K562 (cell line): Measurements from ENCODE around the gene MED16. TPM values are rescaled to one million over a fixed set of nuclear protein-coding genes. Genes with fewer than 3 reads are reported as not detected.

ENCODE experiments used
- ATAC-seq: fragments of 200-7000 bp; cut with Tn5 transposase; 3 replicates; pipeline ENCODE4 v1.9.1; 2020; ENCODE audit warnings: moderate library complexity
- BruUV-seq: library from RNA; stranded (reverse); fragments of 400-500 nt; replicated peaks from 2 replicates; lab custom pipeline; 2021; lab: Mats Ljungman, UMichigan
- CTCF ChIA-PET: fragments of 300-600 bp; formaldehyde crosslinking; extraction: SDS; loops from one replicate; lab custom pipeline; 2021; ENCODE audit warnings: low intra/inter-chr PET ratio; lab: Yijun Ruan, JAX
- POLR2A ChIA-PET: fragments of 300-600, 350-650 bp; sonication (Branson Sonifier 250); formaldehyde crosslinking; extraction: SDS; loops from one replicate; lab custom pipeline; 2021; ENCODE audit warnings: antibody characterized with exemption, inconsistent platforms; lab: Yijun Ruan, JAX
- DNase-seq, 4 experiments: peaks; one replicate each; pipeline versions ENCODE4 v3.0.0 to v3.0.0-alpha.2; 2011 to 2018; ENCODE audit warnings: low spot score in 3 of 4, mixed read lengths in 3 of 4; ENCODE audit errors: extremely low read depth in 1 of 4
- FAIRE-seq: peaks from 2 replicates; lab custom pipeline; 2011; peaks lifted over from hg19 to GRCh38; lab: Jason Lieb, UNC
- H2AFZ ChIP-seq: 2 replicates; pipeline ENCODE4 v1.6.0; 2011; ENCODE audit warnings: low read depth, low read length, control low read depth, inconsistent platforms
- H3K27ac ChIP-seq: fragments of 200-600 bp; 3 replicates; pipeline ENCODE4 v1.8.0; 2011; ENCODE audit warnings: low read depth, mild to moderate bottlenecking, control low read depth, inconsistent platforms, low read length, moderate library complexity, mixed read lengths; ENCODE audit errors: extremely low read depth
- H3K27me3 ChIP-seq, 2 experiments: fragments of 300-600 bp in 1 of 2; 2 replicates in 1 of 2; 3 replicates in 1 of 2; pipeline versions ENCODE4 v1.6.0 to v1.8.0; 2011; ENCODE audit warnings: inconsistent platforms in 2 of 2, low read length in 2 of 2, mild to moderate bottlenecking in 1 of 2, mixed read lengths in 1 of 2, moderate library complexity in 1 of 2; ENCODE audit not compliant: control insufficient read depth in 2 of 2, insufficient read depth in 2 of 2
- H3K36me3 ChIP-seq: fragments of 300-600 bp; 3 replicates; pipeline ENCODE4 v1.8.0; 2011; ENCODE audit warnings: mild to moderate bottlenecking, low read length, inconsistent platforms; ENCODE audit not compliant: control insufficient read depth, insufficient read depth
- H3K4me1 ChIP-seq, 2 experiments: fragments of 200-600 bp in 1 of 2; replicated peaks in 1 of 2; 2 replicates in 1 of 2; 3 replicates in 1 of 2; pipeline versions ENCODE4 v1.5.1 to v1.8.0; 2011; ENCODE audit warnings: inconsistent platforms in 2 of 2, low read length in 2 of 2, mild to moderate bottlenecking in 1 of 2, mixed read lengths in 1 of 2, moderate library complexity in 1 of 2; ENCODE audit not compliant: control insufficient read depth in 2 of 2, insufficient read depth in 2 of 2
- H3K4me2 ChIP-seq: 2 replicates; pipeline ENCODE4 v1.6.1; 2011; ENCODE audit warnings: low read length, control low read depth, inconsistent platforms, mixed read lengths; ENCODE audit not compliant: insufficient read depth
- H3K4me3 ChIP-seq: fragments of 200-600 bp; sonication (generic), shearing (Covaris generic); 2 replicates; pipeline ENCODE4 v1.5.1; 2016; ENCODE audit warnings: control low read depth, inconsistent platforms
- H3K79me2 ChIP-seq: fragments of 200-600 bp; 3 replicates; pipeline ENCODE4 v1.8.0; 2011; ENCODE audit warnings: low read length, inconsistent platforms; ENCODE audit not compliant: control insufficient read depth, insufficient read depth
- H3K9ac ChIP-seq, 2 experiments: 2 replicates each; pipeline versions ENCODE4 v1.6.0 to v1.6.1; 2011; ENCODE audit warnings: low read depth in 2 of 2, low read length in 2 of 2, control low read depth in 1 of 2, inconsistent platforms in 1 of 2, mild to moderate bottlenecking in 1 of 2, mixed read lengths in 1 of 2; ENCODE audit not compliant: insufficient read depth in 1 of 2
- H3K9me1 ChIP-seq: one replicate; pipeline ENCODE4 v1.6.0; 2011; ENCODE audit warnings: inconsistent platforms, mild to moderate bottlenecking, low read length, moderate library complexity; ENCODE audit not compliant: control insufficient read depth, insufficient read depth
- H3K9me3 ChIP-seq: replicated peaks from 2 replicates; pipeline ENCODE4 v1.5.1; 2011; ENCODE audit warnings: low read depth, low read length, inconsistent platforms; ENCODE audit not compliant: control insufficient read depth, insufficient read depth
- H4K20me1 ChIP-seq: replicated peaks from 2 replicates; pipeline ENCODE4 v1.6.1; 2011; ENCODE audit warnings: low read length, inconsistent platforms, mixed read lengths; ENCODE audit not compliant: control insufficient read depth, insufficient read depth
- ESRRA ChIP-seq: fragments of 450-650 bp; IDR thresholded peaks from 2 replicates; pipeline ENCODE4 v1.6.1; 2014; ENCODE audit warnings: low read depth, mild to moderate bottlenecking, moderate library complexity, borderline replicate concordance
- FOXO4 ChIP-seq: fragments of 450-650 bp; formaldehyde crosslinking; IDR thresholded peaks from 2 replicates; pipeline ENCODE4 v1.4.0; 2020; ENCODE audit warnings: mild to moderate bottlenecking, moderate library complexity
- PHB ChIP-seq: fragments of 250-450 bp; sonication (Bioruptor Pico); IDR thresholded peaks from 2 replicates; pipeline ENCODE4 v1.5.0; 2021
- POLR2A ChIP-seq: fragments of 450-650 bp; conservative IDR thresholded peaks from 2 replicates; pipeline ENCODE4 v1.6.1; 2016
- POLR2G ChIP-seq: fragments of 200-400 bp; formaldehyde crosslinking; IDR thresholded peaks from 2 replicates; pipeline ENCODE4 v1.6.1; 2017; ENCODE audit warnings: low read depth, mild to moderate bottlenecking, antibody characterized with exemption, low read length, moderate library complexity
- RBFOX2 ChIP-seq: fragments of 200-400 bp; formaldehyde crosslinking; IDR thresholded peaks from 2 replicates; pipeline ENCODE4 v1.6.1; 2017; ENCODE audit warnings: low read depth, mild to moderate bottlenecking, low read length, moderate library complexity
- SP1 ChIP-seq: sonication (generic); formaldehyde crosslinking; IDR thresholded peaks from 2 replicates; pipeline ENCODE4 v1.8.1; 2022; ENCODE audit warnings: mild to moderate bottlenecking, missing genetic modification reagents
- ZFX ChIP-seq: sonication (generic); formaldehyde crosslinking; IDR thresholded peaks from 2 replicates; pipeline ENCODE4 v1.8.0; 2022; ENCODE audit warnings: mild to moderate bottlenecking, missing genetic modification reagents, moderate library complexity
- ZNF740 ChIP-seq, 3 experiments: fragments of 200-800 bp in 1 of 3; sonication (Bioruptor generic) in 1 of 3; sonication (generic) in 1 of 3; formaldehyde crosslinking in 1 of 3; IDR thresholded peaks; 2 replicates each; pipeline versions ENCODE4 v1.6.1 to v1.8.0; 2016 to 2022; ENCODE audit warnings: mild to moderate bottlenecking in 2 of 3, missing compliant biosample characterization in 2 of 3, missing genetic modification characterization in 2 of 3, missing genetic modification reagents in 1 of 3
- ZSCAN29 ChIP-seq: fragments of 450-650 bp; IDR thresholded peaks from 2 replicates; pipeline ENCODE4 v1.6.1; 2017
- WGBS: fragments of 100-300 bp; shearing (Covaris generic); methylation state at CpG from one replicate; pipeline ENCODE4 v1.1.6; 2016; ENCODE audit warnings: low coverage, mixed read lengths; ENCODE audit not compliant: insufficient coverage; ENCODE audit errors: missing lambda C conversion rate; 5-methylcytosine and 5-hydroxymethylcytosine counted together
- in situ Hi-C: fragments of 300-500 bp; cut with MboI; formaldehyde crosslinking; loops from 4 replicates; pipeline ENCODE4 v1.15.0; 2018; ENCODE audit warnings: inconsistent platforms, mixed read lengths
- intact Hi-C: fragments of 100-400 bp; cut with micrococcal nuclease; formaldehyde crosslinking; loops from 2 replicates; pipeline ENCODE4 v1.14.2; 2022
- polyA plus RNA-seq, 8 experiments: library from polyadenylated mRNA; depleted of rRNA in 4 of 8; stranded (reverse) in 5 of 8; unstranded in 3 of 8; fragments of >200 nt; fragmentation: Nextera tagmentation in 2 of 8; fragmentation: Illumina TruSeq in 1 of 8; extraction: Ambion mirVana in 2 of 8; extraction: Trizol in 1 of 8; gene quantifications; 2 replicates each; pipeline versions ENCODE4 v1.2.1 to v1.2.3, GENCODE V29; 2011 to 2014; ENCODE audit warnings: inconsistent platforms in 1 of 8, missing spikeins in 1 of 8
- total RNA-seq, 7 experiments: library from RNA; depleted of rRNA in 6 of 7; stranded (reverse); fragments of >200 nt in 6 of 7; fragmentation: Illumina TruSeq in 2 of 7; extraction: Trizol in 2 of 7; gene quantifications; 2 replicates each; pipeline versions ENCODE4 v1.2.1 to v1.2.3, GENCODE V29; 2011 to 2021; ENCODE audit warnings: low replicate concordance in 1 of 7

The MED16 gene
- total and polyA plus RNA-seq, 9 of the 15 experiments (the other 6 are each of a cell fraction or from before 2014, with no cell fraction given): 0.89 to 59.9 (median 8.6) TPM

GRCh38 chr19:873561-874041, 19.4 kb downstream of the MED16 start:
- in situ Hi-C loops (no loop called here), intact Hi-C loops (no loop called here)
- CTCF ChIA-PET: no interaction called here
- Histone ChIP-seq H3K9ac (peak overlapping the region in 1 of 2 experiments; percentile 68; a peak in 2 of 4 replicates), H3K4me2 (no peak overlapping the region; the same call in 1 of the 2 replicates), H4K20me1 (no peaks in the 10 kb centered on the region; the same call in 1 of the 2 replicates), H2AFZ (no peak overlapping the region), H3K27me3 (no peaks in the 10 kb centered on the region), H3K9me1 (no peaks in the 10 kb centered on the region), H3K27ac (peak overlapping the region; percentile 44; the same call in 2 of the 3 replicates), H3K36me3 (peaks cover 72% of the 10 kb centered on the region; the same call in 2 of the 3 replicates), H3K4me3 (no peak overlapping the region), H3K79me2 (no peaks in the 10 kb centered on the region), H3K9me3 (no peaks in the 10 kb centered on the region), H3K4me1 (peaks cover 16 to 64% of the 10 kb centered on the region in 2 experiments)
- WGBS: 87% methylated on average over 15 of the region's 22 CpGs
- BruUV-seq: no TSS peak
- DNase-seq (no peak), ATAC-seq (no peak), FAIRE-seq (no peak)
- POLR2A ChIA-PET: interaction anchor here (0.6 to 0.8 kb wide), 2 partner anchors 10 to 20 kb away, joined by 3 to 4 read pairs; partner anchors contain the start of genes MED16 and RNU6-9
- TF ChIP-seq PHB (CRISPR knock-in tag): no peak
- peak; percentile 38; the same call in 1 of the 2 replicates for TF ChIP-seq ZNF740 (CRISPR knock-in tag; IDR thresholded peaks at IDR 0.05)
- TF ChIP-seq ZNF740 (tag; IDR thresholded peaks at IDR 0.05): no peak
- peak; percentile 45; the same call in 1 of the 2 replicates for TF ChIP-seq RBFOX2
- TF ChIP-seq FOXO4 (CRISPR knock-in tag): no peak
- no peak for TF ChIP-seq ZSCAN29
- TF ChIP-seq POLR2G: peak; percentile 69
- TF ChIP-seq ESRRA: peak; percentile 16; the same call in 1 of the 2 replicates
- TF ChIP-seq POLR2A: peak; percentile 31; the same call in 1 of the 2 replicates
- TF ChIP-seq ZFX (CRISPR knock-in tag): 0 out of 2 replicates have a peak, but pooled peaks have one; percentile 3
- TF ChIP-seq SP1 (CRISPR knock-in tag): no peak
